NCI-H1694 treated with DMSO at 0.1 percent for 48 hours (cell line): ENCODE measurements around the gene KIAA1671.

Experiments
- DNase-seq: peaks from one replicate; lab custom pipeline; 2025; lab: John Stamatoyannopoulos, UW

Gene KIAA1671

GRCh38 chr22:24952837-24953383, 394 bp downstream of the KIAA1671 start:
- DNase-seq, result no peak

- no peak for DNase-seq
These were observed 1.0 kb downstream of the KIAA1671 start for GRCh38 chr22:24953384-24954113.

GRCh38 chr22:24954114-24954463, 1.6 kb downstream of the KIAA1671 start:
- no peak for DNase-seq

DNA sequence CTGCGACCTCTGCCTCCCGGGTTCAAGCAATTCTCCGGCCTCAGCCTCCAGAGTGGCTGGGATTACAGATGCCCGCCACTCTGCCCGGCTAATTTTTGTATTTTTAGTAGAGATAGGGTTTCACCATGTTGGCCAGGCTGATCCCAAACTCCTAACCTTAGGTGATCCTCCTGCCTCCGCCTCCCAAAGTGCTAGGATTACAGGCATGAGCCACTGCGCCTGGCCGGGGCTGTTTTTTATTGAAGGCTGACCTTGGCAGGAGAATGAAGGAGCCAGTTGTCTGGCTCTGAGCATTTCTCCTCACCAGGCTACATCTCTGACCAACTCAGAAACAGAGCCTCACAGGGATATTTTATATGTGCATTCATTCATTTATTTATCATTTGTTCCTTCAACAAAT, 2.3 kb downstream of the KIAA1671 start:
- DNase-seq, result no peak

DNA sequence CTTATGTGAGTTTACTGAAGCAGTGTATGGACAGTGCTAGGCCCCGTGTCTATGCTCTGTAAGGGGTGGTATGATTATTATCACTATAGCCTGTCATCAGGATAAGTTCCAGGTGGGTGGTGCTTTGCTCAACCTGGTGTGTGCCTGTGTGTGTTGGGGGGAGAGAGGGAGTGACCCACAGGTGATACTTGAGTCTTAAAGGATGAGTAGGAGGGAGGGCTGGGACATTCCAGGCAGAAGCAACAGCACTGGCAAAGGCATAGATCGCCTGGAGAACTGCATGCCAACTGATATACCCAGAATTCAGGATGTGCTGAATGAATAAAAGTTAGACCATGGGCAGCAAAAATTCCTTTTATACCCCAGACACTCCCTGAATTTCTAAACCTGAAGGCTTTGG, 4.5 kb downstream of the KIAA1671 start:
- DNase-seq, result no peak

DNA sequence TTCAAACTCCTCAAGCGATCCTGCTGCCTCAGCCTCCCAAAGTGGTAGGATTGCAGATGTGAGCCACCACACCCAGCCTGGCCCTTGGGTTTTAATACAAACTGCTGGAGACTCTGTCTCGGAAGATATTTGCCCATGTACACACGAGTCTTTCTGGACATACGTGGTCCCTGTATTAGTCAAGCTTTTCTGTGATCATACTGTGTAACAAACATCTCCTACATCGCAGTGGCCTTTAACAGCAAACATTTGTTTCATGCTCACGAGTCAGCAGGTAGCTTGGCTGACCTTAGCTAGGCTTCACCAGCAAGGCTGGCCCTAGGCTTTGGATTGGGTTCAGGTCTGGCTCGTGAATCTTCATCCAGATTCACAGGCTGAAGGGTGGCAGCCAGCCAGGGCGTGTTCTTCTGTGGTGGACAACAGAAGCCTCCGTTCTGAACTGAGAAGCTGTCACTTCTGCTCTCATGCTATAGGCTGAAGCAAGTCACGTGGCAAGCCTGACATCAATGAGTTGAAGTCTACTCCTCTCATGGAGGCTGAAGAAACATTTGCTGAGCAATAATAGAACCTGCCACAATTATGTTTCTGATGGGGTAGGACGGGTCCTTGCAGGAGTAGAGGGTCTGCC, 8.8 kb downstream of the KIAA1671 start:
- no peak for DNase-seq

GRCh38 chr22:24962094-24962493, 9.6 kb downstream of the KIAA1671 start:
- DNase-seq, result no peak

GRCh38 chr22:24962835-24963234, 10.3 kb downstream of the KIAA1671 start:
- DNase-seq, result no peak

DNA sequence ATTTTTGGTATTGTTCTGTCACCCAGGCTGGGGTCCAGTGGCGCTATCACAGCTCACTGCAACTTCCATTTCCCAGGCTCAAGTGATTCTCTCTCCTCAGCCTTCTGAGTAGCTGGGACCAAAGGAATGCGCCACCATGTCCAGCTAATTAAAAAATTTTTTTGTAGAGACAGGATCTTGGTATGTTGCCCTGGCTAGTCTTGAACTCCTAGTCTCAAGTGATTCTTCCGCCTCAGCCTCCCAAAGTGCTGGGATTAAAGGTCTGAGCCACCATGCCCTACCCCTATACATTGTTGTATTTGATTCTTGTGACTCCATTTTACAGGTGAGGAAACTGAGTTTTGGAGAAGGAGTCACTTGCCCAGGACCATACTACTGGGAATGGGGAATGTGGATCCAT, 11.9 kb downstream of the KIAA1671 start:
- no peak for DNase-seq

DNA sequence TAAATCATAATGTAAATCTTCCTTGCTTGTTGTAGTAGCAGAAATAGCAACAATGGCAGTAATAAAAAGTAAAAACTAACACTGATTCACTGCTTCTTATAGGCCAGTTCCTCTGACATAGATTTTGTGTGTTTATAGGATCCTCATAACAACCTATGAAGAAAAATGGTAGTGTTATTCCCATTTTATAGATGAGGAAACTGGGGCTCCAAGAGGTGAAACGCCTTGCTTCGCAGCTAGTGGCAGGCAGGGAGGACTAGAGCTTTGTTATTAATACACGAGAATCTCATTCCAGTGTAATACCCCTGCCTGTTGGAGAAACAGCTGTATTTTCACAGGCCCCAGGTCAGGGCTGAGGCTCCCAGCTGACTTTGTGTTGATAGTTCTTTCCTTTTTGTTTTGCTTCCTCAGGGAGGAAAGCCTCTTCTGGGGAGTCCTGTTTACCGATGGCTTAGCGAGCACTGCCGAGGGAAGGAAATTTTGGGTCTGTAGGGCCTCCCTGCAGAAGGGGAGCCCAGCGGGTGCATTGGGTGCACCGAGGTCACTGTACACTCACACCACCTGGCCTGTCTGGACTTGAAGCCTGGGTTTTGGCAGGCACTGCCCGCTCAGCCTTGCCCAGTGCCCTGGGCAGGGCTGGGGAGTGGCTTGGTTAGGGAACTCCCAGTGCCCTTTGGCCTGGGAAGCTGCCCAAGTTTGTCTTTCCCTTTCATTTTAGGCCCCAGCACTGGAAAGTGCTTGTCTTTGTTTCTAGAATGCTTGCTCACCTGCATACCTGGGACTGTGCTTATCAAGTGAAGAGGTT, 13.5 kb downstream of the KIAA1671 start:
- DNase-seq, result no peak

DNA sequence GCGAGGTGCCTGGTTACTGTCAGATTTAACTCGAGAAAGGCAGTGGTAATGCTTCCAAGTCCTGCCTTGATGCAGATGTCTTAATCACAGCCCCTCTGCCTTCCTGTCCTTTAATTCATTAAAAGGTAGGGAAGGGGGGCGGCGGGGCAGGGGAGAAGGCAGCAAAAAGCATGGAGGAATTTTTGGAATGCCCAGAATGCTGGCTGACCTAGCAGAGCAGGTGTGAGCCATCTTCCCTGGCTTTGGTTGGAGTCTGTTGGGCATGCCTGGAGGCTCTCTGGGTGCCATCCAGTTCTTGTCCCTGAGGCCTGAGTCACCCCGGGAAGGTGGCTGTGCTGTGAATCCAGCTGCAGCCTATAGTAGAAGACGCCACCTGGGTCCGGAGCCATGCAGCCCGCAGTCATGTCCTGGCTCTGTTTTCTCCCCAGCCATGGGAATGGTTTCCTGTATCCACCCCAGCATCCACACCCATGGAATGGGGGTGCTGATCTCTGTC, 15.6 kb downstream of the KIAA1671 start:
- DNase-seq, result no peak

DNA sequence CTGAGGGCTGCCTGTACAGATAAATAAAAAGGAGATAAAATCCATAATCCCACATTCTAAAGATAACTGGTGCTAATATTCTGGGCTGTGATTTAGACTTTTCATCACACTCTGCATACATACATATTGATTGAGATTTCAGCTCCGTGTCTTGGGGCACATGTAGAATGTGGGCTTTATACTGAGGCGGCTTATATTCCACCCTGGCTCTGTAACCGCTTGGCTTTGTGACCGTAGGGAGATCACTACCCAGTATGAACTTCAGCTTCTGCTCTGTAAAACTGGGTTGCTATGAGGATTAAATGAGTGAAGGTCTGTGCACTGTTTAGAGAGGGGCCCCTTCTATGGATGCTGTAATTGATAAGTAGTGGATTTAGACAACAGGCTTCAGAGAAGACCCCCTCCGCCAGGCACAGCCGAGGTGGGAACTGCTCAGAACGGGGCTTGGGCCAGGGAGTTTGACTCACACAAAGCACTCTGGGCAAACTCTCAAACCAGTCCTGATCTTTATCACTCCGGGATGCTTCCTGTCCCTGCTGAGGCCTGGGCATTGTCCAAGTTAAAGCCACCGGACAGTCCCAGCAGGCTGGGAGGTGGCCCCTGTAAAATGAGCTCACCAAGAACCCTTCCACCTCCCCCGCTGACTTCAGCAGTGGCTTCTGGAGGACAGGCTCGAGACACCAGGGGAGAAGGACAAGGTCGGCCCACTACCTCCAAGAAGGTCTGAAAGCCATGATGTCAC, 17.2 kb downstream of the KIAA1671 start:
- no peak for DNase-seq

DNA sequence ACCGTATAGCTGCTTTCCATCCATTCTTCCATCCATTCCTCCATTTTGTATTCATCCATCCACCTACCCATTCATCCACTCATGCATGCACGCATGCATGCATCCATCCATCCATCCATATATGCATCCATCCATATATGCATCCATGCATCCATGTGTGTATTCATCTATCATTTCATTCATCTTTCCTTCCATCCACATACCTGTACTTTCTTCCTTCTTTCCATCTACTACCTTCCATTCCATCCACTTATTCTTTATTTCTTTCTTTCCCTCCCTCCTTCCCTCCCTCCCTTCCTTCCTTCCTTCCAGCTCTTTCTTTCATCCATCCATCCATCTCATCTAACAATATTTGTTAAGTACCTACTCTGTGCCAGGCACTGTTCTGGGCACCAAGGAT, 19.9 kb downstream of the KIAA1671 start:
- DNase-seq, result no peak

DNA sequence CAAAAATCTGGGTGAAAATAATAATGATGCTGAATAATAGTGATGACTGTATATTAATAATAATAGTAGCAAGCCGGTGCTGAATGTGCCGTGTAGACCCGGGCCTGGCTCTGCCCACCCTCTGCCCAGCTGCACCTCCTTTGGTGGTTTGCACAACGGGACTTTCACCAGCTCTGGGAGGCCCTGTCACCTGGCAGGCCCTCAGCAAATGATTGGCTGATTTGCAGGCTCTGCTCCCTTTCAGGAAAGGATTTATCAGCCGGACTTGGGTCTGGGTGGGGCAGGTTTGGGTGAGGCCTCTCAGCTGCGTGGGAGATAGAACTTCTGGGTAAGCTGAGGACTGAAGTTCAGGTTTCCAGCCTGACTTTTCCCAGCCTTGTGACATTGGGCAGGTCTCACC, 21.4 kb downstream of the KIAA1671 start:
- no peak for DNase-seq

DNA sequence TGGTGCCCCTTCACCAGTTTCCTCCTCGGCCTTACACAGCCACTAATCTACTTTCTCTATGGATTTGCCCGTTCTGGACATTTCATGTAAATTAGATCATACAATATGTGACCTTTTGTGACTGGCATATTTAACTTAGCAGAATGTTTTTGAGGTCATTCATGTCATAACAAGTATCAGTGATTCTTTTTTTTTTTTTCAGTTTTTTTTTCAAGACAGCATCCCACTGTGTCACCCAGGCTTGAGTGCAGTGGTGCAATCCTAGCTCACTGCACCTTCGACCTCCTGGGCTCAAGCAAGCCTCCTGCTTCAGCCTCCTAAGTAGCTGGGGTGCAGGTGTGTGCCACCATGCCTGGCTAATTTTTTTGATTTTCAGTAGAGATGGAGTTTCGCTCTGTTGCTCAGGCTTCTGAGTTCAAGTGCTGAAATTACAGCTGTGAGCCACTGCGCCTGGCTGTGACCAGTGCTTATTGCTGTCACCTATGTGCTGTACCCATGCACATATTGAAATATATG, 22.7 kb downstream of the KIAA1671 start:
- no peak for DNase-seq

DNA sequence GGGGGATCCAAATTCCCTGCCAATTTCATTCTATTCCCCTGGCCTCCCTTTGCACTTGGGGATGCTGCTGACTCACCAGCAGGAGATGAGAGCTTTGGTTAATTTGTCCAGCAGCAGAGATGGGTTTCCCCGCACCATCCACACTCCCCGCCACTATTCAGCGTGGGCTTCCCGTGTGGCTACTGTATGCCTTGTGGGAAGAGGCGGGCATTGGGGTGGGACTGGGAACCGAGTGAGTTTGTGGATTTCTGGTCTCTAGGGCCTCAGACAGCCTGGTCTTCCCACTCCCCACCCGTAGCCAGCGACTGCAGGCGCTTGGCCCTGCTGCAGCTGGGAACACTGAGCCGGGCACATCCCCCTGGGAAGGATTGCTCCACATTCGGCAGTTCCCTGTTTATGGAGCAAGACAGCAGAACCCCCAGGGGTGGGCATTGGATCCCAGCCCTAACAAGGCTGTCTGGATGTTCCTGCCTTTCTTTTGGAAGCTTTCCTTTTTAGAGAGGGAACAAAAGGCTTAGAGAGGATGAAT, 23.4 kb downstream of the KIAA1671 start:
- DNase-seq, result no peak

DNA sequence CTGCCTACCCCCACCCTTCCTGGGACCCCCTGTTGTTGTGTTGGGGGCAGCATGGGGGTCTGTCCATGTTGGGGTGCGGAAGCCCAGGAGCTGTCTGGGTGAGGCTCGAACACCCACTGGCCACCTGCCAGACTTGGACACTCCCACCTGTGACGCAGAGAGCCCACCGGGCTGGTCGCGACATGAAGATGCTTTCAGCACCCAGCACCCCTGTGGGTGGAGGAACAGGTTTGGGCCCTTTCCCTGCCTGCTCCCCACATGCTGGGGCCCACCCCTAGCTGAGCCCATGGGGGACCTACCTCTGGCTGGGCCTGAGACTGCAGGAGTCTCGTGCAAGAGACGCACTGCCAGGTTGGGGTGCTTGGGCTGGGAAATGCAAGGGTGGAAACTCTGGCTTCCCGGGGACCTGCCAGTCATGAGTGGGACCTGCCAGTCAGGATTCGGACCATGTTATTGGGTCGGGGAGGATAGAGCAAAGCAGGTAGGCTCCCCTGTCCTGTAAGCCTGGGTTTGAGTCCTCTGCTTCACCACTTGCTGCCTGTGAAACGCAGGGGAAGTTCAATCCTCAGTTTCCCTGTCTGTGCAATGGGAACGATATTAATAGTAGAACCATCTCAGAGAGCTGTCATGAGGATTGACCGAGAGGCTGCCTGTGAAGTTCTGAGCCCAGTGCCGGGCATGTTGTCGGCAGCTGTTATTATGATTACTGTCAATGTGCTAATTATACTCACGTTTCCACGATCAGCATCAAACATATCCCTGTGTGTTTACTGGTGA, 24.1 kb downstream of the KIAA1671 start:
- DNase-seq, result no peak

DNA sequence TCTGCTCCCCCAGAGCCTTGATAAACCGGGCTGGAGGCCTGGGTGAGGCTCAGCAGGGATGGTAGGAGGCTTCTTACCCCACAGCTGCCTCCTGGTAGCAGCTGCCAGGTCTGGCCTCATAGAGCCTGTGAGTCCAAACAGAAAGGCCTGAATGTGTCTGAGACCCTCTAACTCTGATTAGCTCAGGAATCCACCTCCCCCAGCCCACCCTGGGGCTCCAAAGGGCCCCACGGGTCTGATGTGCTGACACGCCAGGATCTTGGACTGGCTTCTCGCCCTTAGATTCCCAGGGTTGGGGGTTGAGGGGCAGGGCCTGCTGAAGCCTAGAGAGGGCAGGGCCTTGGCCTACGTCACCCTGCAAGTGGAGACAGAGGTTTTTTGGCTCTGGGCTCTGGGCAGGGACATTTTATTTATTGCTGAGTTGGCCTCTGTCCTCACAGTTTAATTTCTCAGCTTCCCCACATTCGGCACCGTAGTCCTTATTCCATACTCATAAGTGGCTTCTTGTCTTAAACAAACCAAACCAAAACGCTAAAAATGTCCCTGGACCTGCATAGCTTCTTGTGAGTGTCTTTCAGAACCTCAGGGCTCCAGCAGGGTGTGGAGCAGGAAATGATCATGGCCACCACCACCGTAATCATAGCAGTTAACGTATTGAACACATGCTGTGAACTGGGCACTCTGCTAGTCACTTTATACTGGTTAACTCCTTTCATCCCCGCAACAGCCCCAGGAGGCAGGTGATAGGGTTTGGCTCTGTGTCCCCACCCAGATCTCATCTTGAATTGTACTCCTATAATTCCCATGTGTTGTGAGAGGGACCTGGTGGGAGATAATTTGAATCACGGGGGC, 25.1 kb downstream of the KIAA1671 start:
- no peak for DNase-seq

DNA sequence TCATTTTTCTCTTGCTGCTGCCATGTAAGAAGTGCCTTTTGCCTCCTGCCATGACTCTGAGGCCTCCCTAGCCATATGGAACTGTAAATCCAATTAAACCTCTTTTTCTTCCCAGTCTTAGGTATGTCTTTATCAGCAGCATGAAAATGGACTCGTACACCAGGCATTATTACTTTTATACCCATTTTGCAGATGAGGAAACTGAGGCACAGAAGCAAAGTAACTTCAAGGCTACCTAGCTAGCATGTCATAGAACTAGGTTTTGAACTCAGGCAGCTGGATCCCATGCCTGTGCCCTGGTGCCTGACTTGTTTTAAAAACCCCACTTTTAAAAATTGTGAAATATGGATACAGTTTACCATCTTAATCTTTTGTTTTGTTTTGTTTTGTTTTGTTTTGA, 25.8 kb downstream of the KIAA1671 start:
- no peak for DNase-seq

- no peak for DNase-seq
These were observed 28.6 kb downstream of the KIAA1671 start for GRCh38 chr22:24981066-24981465.
